GM12865 (cell line): Measurements from ENCODE around the gene NRP1.

ENCODE experiments used
- DNase-seq: peaks from one replicate; pipeline ENCODE4 v3.0.0; 2010; ENCODE audit warnings: low read depth
- H3K4me3 ChIP-seq: 2 replicates; pipeline ENCODE4 v1.5.1; 2011; ENCODE audit warnings: mild to moderate bottlenecking, low read depth, low read length, control low read depth
- CTCF ChIP-seq: IDR thresholded peaks from 2 replicates; pipeline ENCODE4 v1.5.1; 2011; ENCODE audit warnings: low read length, control low read depth, low read depth, inconsistent platforms; ENCODE audit not compliant: insufficient read depth; ENCODE audit errors: missing control alignments

NRP1 gene

GRCh38 chr10:33350041-33350440 is 15.6 kb upstream of the NRP1 start:
- no peak for DNase-seq
- TF ChIP-seq CTCF: no peak
- no peak overlapping the region for H3K4me3 ChIP-seq

GRCh38 chr10:33349268-33349667 is 14.8 kb upstream of the NRP1 start:
- no peak overlapping the region for H3K4me3 ChIP-seq
- no peak for TF ChIP-seq CTCF
- DNase-seq: no peak

GRCh38 chr10:33347211-33347610 is 12.7 kb upstream of the NRP1 start:
- DNase-seq: no peak
- no peak for TF ChIP-seq CTCF

GRCh38 chr10:33345236-33345635 is 10.8 kb upstream of the NRP1 start:
- no peak for DNase-seq
- TF ChIP-seq CTCF: no peak
- H3K4me3 ChIP-seq: no peak overlapping the region

More at GRCh38 chr10:33347211-33347610, 12.7 kb upstream of the NRP1 start:
- no peak overlapping the region for H3K4me3 ChIP-seq

- no peak for TF ChIP-seq CTCF
- DNase-seq: no peak
Observed at GRCh38 chr10:33344676-33345075, 10.2 kb upstream of the NRP1 start.

GRCh38 chr10:33341637-33342036 is 7.2 kb upstream of the NRP1 start:
- no peak for DNase-seq
- TF ChIP-seq CTCF: no peak
- H3K4me3 ChIP-seq: no peak overlapping the region

More at GRCh38 chr10:33344676-33345075, 10.2 kb upstream of the NRP1 start:
- no peak overlapping the region for H3K4me3 ChIP-seq

- no peak overlapping the region for H3K4me3 ChIP-seq
- TF ChIP-seq CTCF: no peak
- no peak for DNase-seq
Observed at GRCh38 chr10:33337326-33337957, 3.0 kb upstream of the NRP1 start.
